K562 treated with DMSO at 1 percent for 48 hours (cell line): ENCODE results near the gene LTA4H. TPM values are rescaled to one million over a fixed set of nuclear protein-coding genes. Genes with fewer than 3 reads are reported as not detected.

Source experiments
- total RNA-seq: library from RNA; unstranded; fragments of 300-600 nt; gene quantifications from 2 replicates; pipeline ENCODE4 v1.2.3, GENCODE V29; 2022; ENCODE audit warnings: low replicate concordance; ENCODE audit errors: extremely low read depth

LTA4H gene
- not detected in 2 replicates for total RNA-seq

DNA sequence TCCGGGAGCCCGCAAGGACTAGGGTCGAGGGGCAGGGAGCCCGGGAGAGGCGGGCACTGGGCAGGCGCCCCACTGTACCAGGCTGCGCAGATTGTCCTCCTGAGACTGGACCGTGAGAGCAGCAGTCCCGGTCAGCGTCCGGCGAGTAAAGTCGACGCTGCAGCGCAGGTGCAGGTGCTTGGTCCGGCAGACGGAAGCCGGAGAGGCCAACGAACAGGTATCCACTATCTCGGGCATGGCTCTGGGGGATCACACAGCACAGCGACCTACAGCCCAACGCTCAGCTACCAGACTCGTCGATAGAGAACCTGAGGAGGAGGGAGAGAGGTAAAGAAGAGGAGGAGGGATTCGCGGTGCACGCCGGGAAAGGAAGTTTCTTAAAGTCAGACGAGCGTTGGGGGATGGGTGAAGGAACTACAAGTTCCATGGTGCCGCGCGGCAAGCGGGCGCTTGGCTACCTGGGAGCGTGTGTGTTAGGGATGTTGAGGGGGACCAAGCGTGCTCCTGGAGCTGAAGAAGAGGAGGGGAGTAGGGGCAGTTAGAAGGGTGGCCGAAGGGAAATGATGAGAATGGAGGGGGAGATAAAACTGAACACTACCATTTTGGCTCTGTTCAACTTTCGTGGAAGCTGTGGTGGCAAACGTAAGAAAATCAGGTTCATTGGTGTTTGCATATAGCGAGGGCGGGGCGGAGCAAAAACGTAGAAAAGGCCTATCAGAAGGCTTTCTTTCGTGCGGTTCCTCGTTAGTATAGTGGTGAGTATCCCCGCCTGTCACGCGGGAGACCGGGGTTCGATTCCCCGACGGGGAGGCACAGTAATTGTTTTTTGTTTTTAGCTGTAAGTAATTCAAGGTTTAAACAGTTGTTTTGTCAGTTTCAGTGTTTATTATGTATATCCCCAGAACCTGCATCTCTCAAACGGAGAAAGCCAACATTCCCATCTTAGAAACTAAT, at the start of gene LTA4H:
Gene LTA4H (minus strand): TSS at position 305 of the 954 bp plus-strand sequence. CDS start 68 bp downstream, at position 237.

GRCh38 chr12:95996034-95996658, 39.2 kb downstream of the LTA4H start, which contains the start of gene HAL:
TSS of gene HAL (minus strand) at chr12:95996344. CDS start at chr12:95995910, 434 bp downstream.

Other genes starting within 250 kb of the LTA4H start
- not detected in 2 replicates for gene NTN4, start 244.8 kb downstream of the LTA4H start, total RNA-seq
- gene SNRPF, start 176.6 kb downstream of the LTA4H start, total RNA-seq: not detected in 2 replicates
- gene CCDC38, start 93.0 kb downstream of the LTA4H start, total RNA-seq: not detected in 2 replicates
- gene AMDHD1, start 92.3 kb downstream of the LTA4H start, total RNA-seq: not detected in 2 replicates
- gene HAL, start 39.2 kb downstream of the LTA4H start, total RNA-seq: not detected in 2 replicates
- not detected in 2 replicates for gene ELK3, start 158.8 kb upstream of the LTA4H start, total RNA-seq